ENCODE results near the gene OASL.
"Not testable (repeated sequence)": the region's sequence is repeated elsewhere in the genome, so short reads cannot be mapped to it uniquely, and the experiment has no call there.

OASL gene

GRCh38 chr12:121084229-121084628, 45.2 kb upstream of the OASL start:
- H3K4me3 ChIP-seq (ENCODE audit: control insufficient read depth, low read depth, low read length) = no peak overlapping the region
- no peak for DNase-seq (ENCODE audit: low read depth)

GRCh38 chr12:121080909-121081308, 41.9 kb upstream of the OASL start:
- H3K4me3 ChIP-seq (ENCODE audit: control insufficient read depth, low read depth, low read length) = no peak overlapping the region
- no peak for DNase-seq (ENCODE audit: low read depth)
- TF ChIP-seq CTCF (conservative IDR thresholded peaks at IDR 0.05; ENCODE audit: control insufficient read depth, insufficient read depth, low read depth, low read length) = no peak

More at GRCh38 chr12:121084229-121084628, 45.2 kb upstream of the OASL start:
- TF ChIP-seq CTCF (conservative IDR thresholded peaks at IDR 0.05; ENCODE audit: control insufficient read depth, insufficient read depth, low read depth, low read length) = no peak

GRCh38 chr12:121079736-121080272, 40.8 kb upstream of the OASL start:
- DNase-seq (ENCODE audit: low read depth) = no peak
- no peak overlapping the region for H3K4me3 ChIP-seq (ENCODE audit: control insufficient read depth, low read depth, low read length)
- TF ChIP-seq CTCF (conservative IDR thresholded peaks at IDR 0.05; ENCODE audit: control insufficient read depth, insufficient read depth, low read depth, low read length) = no peak

- not testable (repeated sequence) for DNase-seq (ENCODE audit: low read depth); H3K4me3 ChIP-seq (ENCODE audit: control insufficient read depth, low read depth, low read length)
Measured at GRCh38 chr12:121077440-121077839, 38.4 kb upstream of the OASL start.

- not testable (repeated sequence) for DNase-seq (ENCODE audit: low read depth); H3K4me3 ChIP-seq (ENCODE audit: control insufficient read depth, low read depth, low read length)
Measured at GRCh38 chr12:121075911-121076310, 36.9 kb upstream of the OASL start.

GRCh38 chr12:121072147-121072546, 33.1 kb upstream of the OASL start:
- no peak for TF ChIP-seq CTCF (conservative IDR thresholded peaks at IDR 0.05; ENCODE audit: control insufficient read depth, insufficient read depth, low read depth, low read length)
- H3K4me3 ChIP-seq (ENCODE audit: control insufficient read depth, low read depth, low read length) = no peak overlapping the region
- no peak for DNase-seq (ENCODE audit: low read depth)

- DNase-seq (ENCODE audit: low read depth) = no peak
- no peak overlapping the region for H3K4me3 ChIP-seq (ENCODE audit: control insufficient read depth, low read depth, low read length)
- TF ChIP-seq CTCF (conservative IDR thresholded peaks at IDR 0.05; ENCODE audit: control insufficient read depth, insufficient read depth, low read depth, low read length) = no peak
Measured at GRCh38 chr12:121069206-121069605, 30.2 kb upstream of the OASL start.

GRCh38 chr12:121065345-121065744, 26.3 kb upstream of the OASL start:
- no peak for TF ChIP-seq CTCF (conservative IDR thresholded peaks at IDR 0.05; ENCODE audit: control insufficient read depth, insufficient read depth, low read depth, low read length)
- H3K4me3 ChIP-seq (ENCODE audit: control insufficient read depth, low read depth, low read length) = no peak overlapping the region
- no peak for DNase-seq (ENCODE audit: low read depth)

GRCh38 chr12:121064586-121064985, 25.5 kb upstream of the OASL start:
- H3K4me3 ChIP-seq (ENCODE audit: control insufficient read depth, low read depth, low read length); DNase-seq (ENCODE audit: low read depth): not testable (repeated sequence)
